ENCODE results near the gene GMDS. TPM values are rescaled to one million over a fixed set of nuclear protein-coding genes. Genes with fewer than 3 reads are reported as not detected.

GMDS gene
- total and polyA plus RNA-seq, 2 of the 13 experiments (the other 11 are each of a cell fraction or from before 2014, with no cell fraction given) = 64.4 to 112 TPM

- TF ChIP-seq ZNF572 (CRISPR knock-in tag; IDR thresholded peaks at IDR 0.05) = no peak
- TF ChIP-seq FIP1L1 (IDR thresholded peaks at IDR 0.05; ENCODE audit: borderline replicate concordance, insufficient read depth, low read depth, low read length) = no peak
- TF ChIP-seq ZNF737 (CRISPR knock-in tag; IDR thresholded peaks at IDR 0.05; ENCODE audit: borderline replicate concordance) = no peak
- TF ChIP-seq ZNF44 (CRISPR knock-in tag; IDR thresholded peaks at IDR 0.05) = no peak
- no peak for TF ChIP-seq MXD1 (CRISPR knock-in tag; IDR thresholded peaks at IDR 0.05)
- no peak for TF ChIP-seq ZKSCAN5 (CRISPR knock-in tag; IDR thresholded peaks at IDR 0.05)
- peak; percentile 25 for TF ChIP-seq TEAD3 (CRISPR knock-in tag; optimal IDR thresholded peaks at IDR 0.05; ENCODE audit: borderline replicate concordance)
- no peak for TF ChIP-seq ZGPAT (CRISPR knock-in tag; IDR thresholded peaks at IDR 0.05)
- TF ChIP-seq ZNF331 (CRISPR knock-in tag; IDR thresholded peaks at IDR 0.05) = peak; percentile 69; the same call in 1 of the 2 replicates
- TF ChIP-seq ZNF530 (CRISPR knock-in tag; IDR thresholded peaks at IDR 0.05; ENCODE audit: low read depth) = no peak
- TF ChIP-seq REXO4 (CRISPR knock-in tag; IDR thresholded peaks at IDR 0.05; ENCODE audit: borderline replicate concordance) = no peak
Observed at GRCh38 chr6:1702580-1703051, 542.8 kb downstream of the GMDS start (continued).

- TF ChIP-seq ZNF496 (CRISPR knock-in tag; IDR thresholded peaks at IDR 0.05; ENCODE audit: insufficient replicate concordance) = no peak
- TF ChIP-seq GATA4 (IDR thresholded peaks at IDR 0.05; ENCODE audit: borderline replicate concordance, low read depth) = no peak
- TF ChIP-seq ISX (CRISPR knock-in tag; conservative IDR thresholded peaks at IDR 0.05) = no peak
- Histone ChIP-seq H3K79me2 (ENCODE audit: insufficient read depth, low read length) (no peaks in the 10 kb centered on the region), H3K27me3 (ENCODE audit: control insufficient read depth in 1 of 2, insufficient read depth in 2 of 2, low read length in 2 of 2) (no peaks in the 10 kb centered on the region), H2AFZ (ENCODE audit: low read length) (no peak overlapping the region), H3K9ac (ENCODE audit: insufficient read depth, low read depth, low read length) (no peak overlapping the region), H3K27ac (ENCODE audit: extremely low read length, insufficient read depth, low read length) (no peak overlapping the region), H3K9me3 (ENCODE audit: low read length) (no peaks in the 10 kb centered on the region), H3K4me2 (ENCODE audit: low read depth, low read length) (no peak overlapping the region), H3K4me1 (ENCODE audit: insufficient read depth, low read length) (peaks cover 24% of the 10 kb centered on the region), H4K20me1 (ENCODE audit: insufficient read depth, low read length) (peaks cover 8% of the 10 kb centered on the region; the same call in 1 of the 2 replicates), H3K36me3 (replicated peaks in 1 of 2; ENCODE audit: control insufficient read depth in 1 of 2, insufficient read depth in 2 of 2, low read length in 2 of 2) (peaks cover 0 to 12% of the 10 kb centered on the region in 2 experiments; a peak in 4 of 5 replicates), H3K4me3 (replicated peaks in 1 of 3; ENCODE audit: insufficient read depth in 1 of 3, low read depth in 2 of 3, low read length in 3 of 3) (no peak overlapping the region)
- DNase-seq (ENCODE audit: low spot score) = no peak
- CTCF ChIA-PET (ENCODE audit: low intra/inter-chr PET ratio, low total read pairs) = no interaction called here
- ATAC-seq = no peak
- no peak for FAIRE-seq
- BruUV-seq (replicated peaks) = no TSS peak
- intact Hi-C loops (cut with micrococcal nuclease; ENCODE audit: unreplicated experiment) = no loop called here
- 95% methylated on average over 12 of the region's 12 CpGs for WGBS (ENCODE audit: low lambda C conversion rate)
- POLR2A ChIA-PET = no interaction called here
- in situ Hi-C loops (cut with HindIII; ENCODE audit: extremely low pct_ligation_motif_present, low pct_unique_long_range_greater_than_20kb) = no loop called here
Observed at GRCh38 chr6:1701668-1702353, 543.6 kb downstream of the GMDS start.
